Panc1 (cell line): ENCODE measurements around the gene ACSM6. TPM values are rescaled to one million over a fixed set of nuclear protein-coding genes. Genes with fewer than 3 reads are reported as not detected.

Experiments
- ATAC-seq: fragments of 200-7000 bp; cut with Tn5 transposase; 2 replicates; pipeline ENCODE4 v1.9.1; 2020; ENCODE audit warnings: mild to moderate bottlenecking, moderate library complexity
- BruUV-seq: library from RNA; stranded (reverse); fragments of 400-500 nt; replicated peaks from 2 replicates; lab custom pipeline; 2021; lab: Mats Ljungman, UMichigan
- CTCF ChIA-PET: fragments of 300-600 bp; sonication (Branson Sonifier 250); formaldehyde crosslinking; loops from one replicate; lab custom pipeline; 2022; ENCODE audit warnings: antibody characterized with exemption; lab: Charles Lee
- POLR2A ChIA-PET: fragments of 300-600 bp; sonication (Branson Sonifier 250); formaldehyde crosslinking; loops from one replicate; lab custom pipeline; 2022; ENCODE audit warnings: antibody characterized with exemption; lab: Charles Lee
- DNase-seq: peaks from one replicate; pipeline ENCODE4 v3.0.0-alpha.2; 2010; ENCODE audit warnings: low read depth, low spot score
- H3K27ac ChIP-seq: 2 replicates; pipeline ENCODE4 v1.5.1; 2011; ENCODE audit warnings: mild to moderate bottlenecking, low read length, inconsistent platforms
- H3K27me3 ChIP-seq: fragments of 200-500 bp; sonication (Bioruptor generic); 2 replicates; pipeline ENCODE4 v1.6.0; 2014; ENCODE audit warnings: low read length, inconsistent platforms; ENCODE audit not compliant: control insufficient read depth, insufficient read depth
- H3K36me3 ChIP-seq: fragments of 200-500 bp; sonication (Bioruptor generic); 2 replicates; pipeline ENCODE4 v1.5.1; 2014; ENCODE audit warnings: inconsistent platforms, mild to moderate bottlenecking, low read length, moderate library complexity; ENCODE audit not compliant: control insufficient read depth, insufficient read depth
- H3K4me1 ChIP-seq: 2 replicates; pipeline ENCODE4 v1.5.1; 2011; ENCODE audit warnings: inconsistent platforms, mild to moderate bottlenecking, low read length, moderate library complexity; ENCODE audit not compliant: control insufficient read depth, insufficient read depth
- H3K4me3 ChIP-seq, 2 experiments: 2 replicates each; pipeline ENCODE4 v1.5.1; 2011 to 2012; ENCODE audit warnings: low read depth in 2 of 2, low read length in 2 of 2, mild to moderate bottlenecking in 2 of 2, inconsistent platforms in 1 of 2, moderate library complexity in 1 of 2
- H3K9me3 ChIP-seq: fragments of 200-500 bp; sonication (Bioruptor generic); 2 replicates; pipeline ENCODE4 v1.5.1; 2014; ENCODE audit warnings: low read depth, mild to moderate bottlenecking, inconsistent platforms, low read length, moderate library complexity; ENCODE audit not compliant: control insufficient read depth, insufficient read depth
- POLR2AphosphoS5 ChIP-seq: IDR thresholded peaks from 2 replicates; pipeline ENCODE4 v1.6.1; 2012; ENCODE audit warnings: mild to moderate bottlenecking, low read depth, low read length, moderate library complexity
- SIN3A ChIP-seq: IDR thresholded peaks from 2 replicates; pipeline ENCODE4 v1.6.1; 2012; ENCODE audit warnings: low read depth, mild to moderate bottlenecking, low read length, moderate library complexity, borderline replicate concordance; ENCODE audit not compliant: insufficient read depth
- TCF7L2 ChIP-seq: IDR thresholded peaks from 2 replicates; pipeline ENCODE4 v1.6.1; 2011; ENCODE audit warnings: mild to moderate bottlenecking, low read depth, low read length, inconsistent platforms
- in situ Hi-C: cut with HindIII; loops from 2 replicates; pipeline ENCODE4 v1.10.0; 2016; ENCODE audit warnings: low sequenced_read_pairs, low pct_unique_long_range_greater_than_20kb
- intact Hi-C: fragments of 100-400 bp; cut with micrococcal nuclease; formaldehyde crosslinking; loops from one replicate; pipeline ENCODE4 v1.10.0; 2022; ENCODE audit not compliant: unreplicated experiment
- total RNA-seq: library from RNA; stranded (reverse); gene quantifications from one replicate; pipeline ENCODE4 v1.2.1, GENCODE V29; 2021; ENCODE audit not compliant: unreplicated experiment
- TF ChIP-seq, protein P1 (sequence below): fragments of 450-650 bp; IDR thresholded peaks from 2 replicates; pipeline ENCODE4 v1.5.1; 2017; ENCODE audit warnings: mild to moderate bottlenecking
- TF ChIP-seq, protein P2 (sequence below), 2 experiments: IDR thresholded peaks; 2 replicates each; pipeline ENCODE4 v1.6.1; 2011 to 2012; ENCODE audit warnings: low read depth in 2 of 2, control low read depth in 1 of 2, low read length in 1 of 2, mild to moderate bottlenecking in 1 of 2, moderate library complexity in 1 of 2; ENCODE audit not compliant: insufficient read depth in 1 of 2

Gene ACSM6
- total RNA-seq, 1 experiment from 2014 or later: not detected

DNA sequence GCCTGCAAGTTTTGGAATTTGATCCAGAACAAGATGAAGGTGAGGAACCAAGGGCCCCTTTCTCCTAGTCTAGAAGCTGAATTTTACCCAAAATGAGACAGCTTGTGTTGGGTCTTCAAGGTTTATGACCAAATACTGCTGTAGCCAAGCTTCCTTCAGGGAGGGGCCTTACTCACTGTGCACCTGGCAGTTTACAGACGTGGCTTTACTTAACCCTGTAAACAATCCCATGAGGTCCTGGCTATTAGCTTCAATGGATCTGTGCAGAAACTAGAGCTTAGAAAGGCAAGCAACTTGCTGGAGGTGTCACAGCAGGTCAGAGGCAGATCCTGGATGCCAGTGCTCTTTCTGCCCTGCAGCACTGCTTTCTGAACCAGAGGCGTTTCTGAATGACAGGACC lies 50.1 kb downstream of the ACSM6 start:
- ATAC-seq (no peak), DNase-seq (no peak)
- Histone ChIP-seq H3K27ac (no peak overlapping the region), H3K9me3 (no peaks in the 10 kb centered on the region), H3K4me3 (no peak overlapping the region), H3K36me3 (no peaks in the 10 kb centered on the region), H3K27me3 (no peaks in the 10 kb centered on the region), H3K4me1 (peaks cover 30% of the 10 kb centered on the region)
- intact Hi-C loops (loop anchor here (5.0 to 10.0 kb wide), 2 partner anchors 37 to 609 kb away; no protein-coding TSS in a partner anchor), in situ Hi-C loops (no loop called here)
- no TSS peak for BruUV-seq
- CTCF ChIA-PET: interaction anchor here (0.6 to 2.5 kb wide), 6 partner anchors 42 to 127 kb away, joined by 3 to 19 read pairs (median 4); no protein-coding TSS in a partner anchor
- POLR2A ChIA-PET: no interaction called here
- TF ChIP-seq TCF7L2 (no peak), POLR2AphosphoS5 (no peak), SIN3A (no peak)
- TF ChIP-seq, protein P1, sequence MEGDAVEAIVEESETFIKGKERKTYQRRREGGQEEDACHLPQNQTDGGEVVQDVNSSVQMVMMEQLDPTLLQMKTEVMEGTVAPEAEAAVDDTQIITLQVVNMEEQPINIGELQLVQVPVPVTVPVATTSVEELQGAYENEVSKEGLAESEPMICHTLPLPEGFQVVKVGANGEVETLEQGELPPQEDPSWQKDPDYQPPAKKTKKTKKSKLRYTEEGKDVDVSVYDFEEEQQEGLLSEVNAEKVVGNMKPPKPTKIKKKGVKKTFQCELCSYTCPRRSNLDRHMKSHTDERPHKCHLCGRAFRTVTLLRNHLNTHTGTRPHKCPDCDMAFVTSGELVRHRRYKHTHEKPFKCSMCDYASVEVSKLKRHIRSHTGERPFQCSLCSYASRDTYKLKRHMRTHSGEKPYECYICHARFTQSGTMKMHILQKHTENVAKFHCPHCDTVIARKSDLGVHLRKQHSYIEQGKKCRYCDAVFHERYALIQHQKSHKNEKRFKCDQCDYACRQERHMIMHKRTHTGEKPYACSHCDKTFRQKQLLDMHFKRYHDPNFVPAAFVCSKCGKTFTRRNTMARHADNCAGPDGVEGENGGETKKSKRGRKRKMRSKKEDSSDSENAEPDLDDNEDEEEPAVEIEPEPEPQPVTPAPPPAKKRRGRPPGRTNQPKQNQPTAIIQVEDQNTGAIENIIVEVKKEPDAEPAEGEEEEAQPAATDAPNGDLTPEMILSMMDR: no peak
- TF ChIP-seq, protein P2, sequence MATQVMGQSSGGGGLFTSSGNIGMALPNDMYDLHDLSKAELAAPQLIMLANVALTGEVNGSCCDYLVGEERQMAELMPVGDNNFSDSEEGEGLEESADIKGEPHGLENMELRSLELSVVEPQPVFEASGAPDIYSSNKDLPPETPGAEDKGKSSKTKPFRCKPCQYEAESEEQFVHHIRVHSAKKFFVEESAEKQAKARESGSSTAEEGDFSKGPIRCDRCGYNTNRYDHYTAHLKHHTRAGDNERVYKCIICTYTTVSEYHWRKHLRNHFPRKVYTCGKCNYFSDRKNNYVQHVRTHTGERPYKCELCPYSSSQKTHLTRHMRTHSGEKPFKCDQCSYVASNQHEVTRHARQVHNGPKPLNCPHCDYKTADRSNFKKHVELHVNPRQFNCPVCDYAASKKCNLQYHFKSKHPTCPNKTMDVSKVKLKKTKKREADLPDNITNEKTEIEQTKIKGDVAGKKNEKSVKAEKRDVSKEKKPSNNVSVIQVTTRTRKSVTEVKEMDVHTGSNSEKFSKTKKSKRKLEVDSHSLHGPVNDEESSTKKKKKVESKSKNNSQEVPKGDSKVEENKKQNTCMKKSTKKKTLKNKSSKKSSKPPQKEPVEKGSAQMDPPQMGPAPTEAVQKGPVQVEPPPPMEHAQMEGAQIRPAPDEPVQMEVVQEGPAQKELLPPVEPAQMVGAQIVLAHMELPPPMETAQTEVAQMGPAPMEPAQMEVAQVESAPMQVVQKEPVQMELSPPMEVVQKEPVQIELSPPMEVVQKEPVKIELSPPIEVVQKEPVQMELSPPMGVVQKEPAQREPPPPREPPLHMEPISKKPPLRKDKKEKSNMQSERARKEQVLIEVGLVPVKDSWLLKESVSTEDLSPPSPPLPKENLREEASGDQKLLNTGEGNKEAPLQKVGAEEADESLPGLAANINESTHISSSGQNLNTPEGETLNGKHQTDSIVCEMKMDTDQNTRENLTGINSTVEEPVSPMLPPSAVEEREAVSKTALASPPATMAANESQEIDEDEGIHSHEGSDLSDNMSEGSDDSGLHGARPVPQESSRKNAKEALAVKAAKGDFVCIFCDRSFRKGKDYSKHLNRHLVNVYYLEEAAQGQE (IDR thresholded peaks at IDR 0.05; ENCODE audit: insufficient read depth in 1 of 2, low read depth in 2 of 2, low read length in 1 of 2): no peak

DNA sequence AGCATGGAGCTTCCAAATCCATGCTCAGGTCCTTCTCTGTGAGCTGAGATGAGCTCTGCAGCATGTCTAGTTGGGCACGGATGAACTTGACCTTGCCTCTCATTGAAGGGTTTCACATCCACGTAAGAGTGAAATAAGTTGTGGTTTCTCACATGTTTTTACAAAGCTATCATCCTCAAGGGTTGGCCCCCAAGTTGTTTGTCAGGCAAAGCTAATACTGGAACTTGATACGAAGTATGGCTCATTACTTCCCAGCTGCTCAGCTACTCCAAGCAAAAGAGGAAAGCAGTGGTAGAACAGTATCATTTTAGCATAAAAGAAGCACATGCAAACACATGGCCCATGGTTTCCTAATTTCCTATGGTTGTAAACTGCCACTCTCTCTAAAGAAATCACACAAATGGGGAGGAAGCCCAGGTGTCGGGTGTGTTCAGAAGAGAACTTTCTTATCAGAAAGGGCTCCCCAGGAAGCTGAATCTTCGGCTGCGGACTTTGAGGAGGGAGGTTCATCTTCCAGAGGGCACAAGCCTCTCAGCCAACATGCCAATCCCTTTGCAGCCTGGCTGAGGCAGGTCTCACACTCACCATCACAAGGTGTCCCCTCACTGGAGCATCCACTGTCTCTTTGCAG lies 51.5 kb downstream of the ACSM6 start:
- H3K27ac ChIP-seq: peak overlapping the region; percentile 26; the same call in 1 of the 2 replicates
- no peaks in the 10 kb centered on the region for H3K27me3 ChIP-seq
- H3K4me3 ChIP-seq: no peak overlapping the region
- ChIA-PET CTCF (interaction anchor here (3.3 kb wide), 1 partner anchor 118 kb away, joined by 30 read pairs; no protein-coding TSS in a partner anchor), POLR2A (no interaction called here)
- in situ Hi-C loops (no loop called here), intact Hi-C loops (loop anchor here (1.0 to 10.0 kb wide), 2 partner anchors 118 to 611 kb away; no protein-coding TSS in a partner anchor)
- no peaks in the 10 kb centered on the region for H3K9me3 ChIP-seq
- no peak for TF ChIP-seq TCF7L2
- TF ChIP-seq, protein P2 (IDR thresholded peaks at IDR 0.05; ENCODE audit: insufficient read depth in 1 of 2, low read depth in 2 of 2, low read length in 1 of 2): no peak
- no peak for TF ChIP-seq POLR2AphosphoS5
- no peak for TF ChIP-seq SIN3A
- TF ChIP-seq, protein P1: no peak
- BruUV-seq: no TSS peak
- no peaks in the 10 kb centered on the region for H3K36me3 ChIP-seq
- ATAC-seq (no peak), DNase-seq (no peak)
- peaks cover 30% of the 10 kb centered on the region for H3K4me1 ChIP-seq
